Fibroblast of peridontal ligament (primary cell): ENCODE data around the gene TMIGD3.
"Not testable (repeated sequence)": the region's sequence is repeated elsewhere in the genome, so short reads cannot be mapped to it uniquely, and the experiment has no call there.

Experiments used
- DNase-seq: peaks from one replicate; pipeline ENCODE4 v3.0.0-alpha.2; 2010; ENCODE audit errors: extremely low read depth

The TMIGD3 gene

DNA sequence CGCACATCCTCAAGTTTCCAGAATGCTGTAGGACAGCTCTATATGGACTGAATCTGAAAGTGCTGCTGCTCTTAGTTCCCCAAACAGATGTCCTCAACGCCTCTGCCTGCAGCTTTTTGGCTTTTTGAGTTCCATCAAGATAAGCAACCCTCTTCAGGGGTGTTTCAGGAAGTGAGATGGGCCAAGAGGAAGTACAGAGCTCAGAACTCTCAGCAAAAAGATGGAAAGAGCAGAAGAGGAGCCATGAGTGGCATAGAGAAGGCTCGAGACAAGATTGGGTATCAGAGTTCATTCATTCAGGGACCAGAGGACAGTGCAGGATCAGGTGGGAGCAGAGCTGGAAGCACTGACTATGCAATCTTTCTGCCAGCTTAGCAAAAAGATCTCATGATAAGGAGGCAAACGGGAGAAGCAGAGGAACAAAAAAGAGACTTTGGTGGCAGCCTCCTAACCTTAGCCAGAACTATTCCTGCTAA is at the start of gene TMIGD3, which contains the start of gene ADORA3:
Gene TMIGD3, minus strand, starts transcription at position 49 of the 476 bp plus-strand sequence. CDS start 279 bp downstream, outside the sequence.
Gene ADORA3, minus strand, starts transcription at position 49 of the 476 bp plus-strand sequence. CDS start 279 bp downstream, outside the sequence.
- DNase-seq: no peak

DNA sequence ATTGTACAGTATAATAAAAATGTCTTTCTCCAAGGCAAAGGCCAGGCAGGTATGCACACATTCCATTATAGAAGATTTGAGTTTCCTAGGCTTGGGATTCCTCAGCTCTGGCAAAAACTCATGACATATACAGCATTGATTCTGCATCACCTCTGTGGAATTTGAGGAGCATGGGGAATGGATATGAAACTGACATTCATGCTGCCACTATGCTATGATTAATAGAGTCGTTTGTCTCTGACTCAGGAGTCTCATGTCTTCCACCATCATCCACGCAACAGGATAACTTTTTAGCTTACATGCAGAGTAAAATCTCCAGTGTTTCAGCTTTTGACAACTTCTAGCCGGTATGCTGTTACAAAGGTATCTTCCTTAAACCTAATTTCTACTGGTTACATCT is 49.8 kb upstream of the TMIGD3 start:
- peak; percentile 69 for DNase-seq

DNA sequence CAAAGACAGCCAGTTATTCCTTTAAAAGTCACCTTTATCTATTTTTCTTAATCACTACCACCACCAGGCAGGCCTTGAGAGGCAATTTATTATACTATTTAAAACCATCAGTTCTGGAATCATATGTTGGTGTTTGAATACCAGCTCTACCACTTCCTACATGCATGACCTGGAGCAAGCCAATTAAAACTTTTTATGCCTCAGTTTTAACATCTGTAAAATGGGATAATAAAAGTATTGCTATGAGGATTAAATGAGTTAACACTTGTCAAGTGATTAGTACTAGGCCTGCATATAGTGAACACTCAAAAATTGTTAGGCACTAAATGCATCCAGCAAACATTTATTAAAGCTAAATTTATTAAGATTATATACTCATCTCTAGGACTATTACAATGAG is 49.2 kb upstream of the TMIGD3 start:
- DNase-seq: no peak

DNA sequence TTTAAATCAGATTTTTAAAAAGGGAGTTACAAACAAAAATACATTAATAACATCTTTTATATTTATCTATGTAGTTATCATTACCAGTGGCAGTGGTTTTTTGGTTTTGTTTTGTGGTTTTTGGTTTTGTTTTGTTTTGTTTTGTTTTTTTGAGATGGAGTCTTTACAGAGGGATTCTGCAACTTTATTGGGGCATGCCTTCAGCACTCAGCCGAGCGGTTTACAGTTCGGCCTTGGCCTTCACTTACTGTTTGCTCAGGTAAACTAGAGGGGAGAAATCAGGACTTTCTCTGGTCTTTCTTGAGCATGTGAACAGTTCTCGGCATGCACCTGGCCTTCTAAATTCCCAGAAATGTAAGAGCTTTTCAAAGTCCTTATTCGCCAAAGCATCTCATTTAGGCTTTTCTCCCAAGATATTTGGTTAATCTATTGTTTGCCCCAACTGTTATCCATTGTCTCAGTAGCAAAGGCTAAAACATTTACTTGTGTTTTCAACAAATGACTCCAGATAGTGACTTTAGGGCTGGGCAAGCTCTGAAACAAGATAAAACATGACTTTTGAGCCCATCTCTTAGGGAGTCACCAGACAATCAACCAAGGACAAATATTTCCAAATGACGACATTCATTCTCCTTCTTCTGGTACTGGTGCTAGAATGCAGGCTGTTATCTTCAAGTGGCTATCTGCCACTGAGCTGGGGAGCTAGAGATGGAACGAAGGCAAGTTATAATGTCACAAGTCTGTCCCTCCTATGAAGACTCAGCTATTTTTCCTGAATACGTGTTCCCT is 48.4 kb upstream of the TMIGD3 start:
- DNase-seq: no peak

DNA sequence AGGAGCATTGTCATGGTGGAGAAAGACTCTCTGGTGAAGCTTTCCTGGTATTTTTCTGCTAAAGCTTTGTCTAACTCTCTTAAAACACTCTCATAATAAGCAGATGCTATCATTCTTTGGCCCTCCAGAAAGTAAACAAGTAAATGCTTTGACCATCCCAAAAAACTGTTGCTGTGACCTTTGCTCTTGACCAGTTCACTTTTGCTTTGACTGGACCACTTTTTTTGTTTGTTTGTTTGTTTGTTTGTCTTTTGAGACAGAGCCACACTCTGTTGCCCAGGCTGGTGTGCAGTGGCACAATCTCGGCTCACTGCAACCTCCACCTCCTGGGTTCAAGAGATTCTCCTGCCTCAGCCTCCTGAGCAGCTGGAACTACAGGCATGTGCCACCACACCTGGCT is 44.4 kb upstream of the TMIGD3 start:
- not testable (repeated sequence) for DNase-seq

DNA sequence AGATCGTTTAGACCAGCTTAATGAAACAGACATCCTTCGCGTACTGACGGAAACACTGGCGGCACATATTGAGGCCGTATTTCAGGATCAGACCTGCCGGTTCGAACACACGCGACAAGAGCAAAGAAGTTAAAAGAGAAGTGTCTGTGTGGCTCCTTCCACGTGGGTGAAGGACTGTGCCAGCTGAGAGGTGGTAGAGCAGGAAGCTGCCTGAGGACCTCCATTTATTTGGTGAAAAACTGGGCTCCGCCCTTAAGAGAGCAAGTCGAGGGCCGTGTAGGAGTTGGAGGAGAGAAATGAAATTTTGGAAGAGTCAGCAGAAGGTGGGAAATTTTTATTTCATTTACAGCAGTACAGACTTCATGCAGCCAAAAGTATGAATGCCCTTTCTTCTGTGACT is 38.8 kb upstream of the TMIGD3 start:
- DNase-seq: no peak

DNA sequence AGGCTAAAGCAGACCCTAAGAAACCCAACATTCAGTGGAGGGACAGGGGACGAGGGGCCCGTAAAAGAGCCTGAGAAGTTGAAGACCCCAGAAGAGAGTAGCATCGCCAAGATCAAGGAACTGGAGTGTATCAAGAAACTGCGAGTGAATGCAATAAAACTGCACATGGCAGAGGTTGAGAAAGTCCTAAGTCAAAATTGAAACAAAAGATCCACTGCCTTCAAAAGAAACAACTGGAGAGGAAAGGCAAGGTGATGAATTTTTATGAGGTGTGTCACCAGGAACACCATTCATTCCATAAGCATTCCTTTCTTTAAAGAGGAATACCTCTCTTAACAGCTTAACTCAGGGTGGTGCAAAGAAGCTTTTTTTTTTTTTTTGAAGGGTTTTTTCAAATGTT is 38.3 kb upstream of the TMIGD3 start:
- no peak for DNase-seq

DNA sequence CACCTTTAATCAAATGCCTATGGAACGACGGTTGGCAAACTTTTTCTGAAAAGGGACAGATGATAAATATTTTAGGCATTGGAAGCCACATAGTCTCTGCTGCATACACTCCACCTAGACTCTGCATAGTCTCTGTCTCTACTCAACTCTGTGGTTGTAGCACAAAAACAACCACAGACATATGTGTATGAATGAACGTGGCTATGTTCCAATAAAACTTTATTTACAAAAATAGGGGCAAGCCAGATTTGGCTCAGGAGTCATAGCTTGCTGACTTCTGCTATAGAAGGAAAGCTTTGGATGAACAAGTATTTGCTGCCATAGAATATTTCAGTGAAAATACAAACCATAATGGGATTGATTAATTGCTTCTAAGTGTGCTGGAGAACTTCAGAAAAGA is 37.5 kb upstream of the TMIGD3 start:
- DNase-seq: no peak

DNA sequence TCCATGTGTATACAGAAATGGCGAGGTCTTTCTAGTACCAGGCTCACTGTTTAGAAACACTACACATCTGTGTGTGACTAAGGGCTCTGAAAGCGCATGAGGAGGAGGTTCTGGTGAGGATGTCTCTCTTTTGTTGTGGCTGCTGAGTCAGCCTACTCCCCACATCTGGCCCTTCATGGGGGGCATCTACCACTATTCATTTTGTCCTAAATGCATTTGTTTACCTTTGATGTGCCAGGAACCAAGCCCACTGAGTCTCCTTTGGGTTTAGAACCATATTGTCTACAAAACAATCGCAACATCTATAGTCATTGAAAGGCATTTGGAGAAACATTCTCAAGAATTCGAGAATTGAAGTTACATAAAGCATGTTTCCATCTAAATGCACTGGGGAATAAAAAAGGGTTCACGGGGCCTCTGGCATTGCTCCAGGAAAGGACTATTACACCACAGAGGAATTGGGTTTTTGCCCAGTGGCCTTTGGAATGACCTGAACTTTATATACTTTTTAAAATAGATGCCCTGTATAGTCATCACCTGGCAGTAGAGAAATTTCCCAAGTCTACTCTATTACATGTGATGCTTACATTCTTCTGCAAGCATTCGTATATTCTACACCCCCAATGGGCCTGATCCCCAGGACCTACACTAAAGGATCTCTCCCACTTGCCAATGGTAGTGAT is 35.1 kb upstream of the TMIGD3 start:
- DNase-seq: peak; percentile 78

DNA sequence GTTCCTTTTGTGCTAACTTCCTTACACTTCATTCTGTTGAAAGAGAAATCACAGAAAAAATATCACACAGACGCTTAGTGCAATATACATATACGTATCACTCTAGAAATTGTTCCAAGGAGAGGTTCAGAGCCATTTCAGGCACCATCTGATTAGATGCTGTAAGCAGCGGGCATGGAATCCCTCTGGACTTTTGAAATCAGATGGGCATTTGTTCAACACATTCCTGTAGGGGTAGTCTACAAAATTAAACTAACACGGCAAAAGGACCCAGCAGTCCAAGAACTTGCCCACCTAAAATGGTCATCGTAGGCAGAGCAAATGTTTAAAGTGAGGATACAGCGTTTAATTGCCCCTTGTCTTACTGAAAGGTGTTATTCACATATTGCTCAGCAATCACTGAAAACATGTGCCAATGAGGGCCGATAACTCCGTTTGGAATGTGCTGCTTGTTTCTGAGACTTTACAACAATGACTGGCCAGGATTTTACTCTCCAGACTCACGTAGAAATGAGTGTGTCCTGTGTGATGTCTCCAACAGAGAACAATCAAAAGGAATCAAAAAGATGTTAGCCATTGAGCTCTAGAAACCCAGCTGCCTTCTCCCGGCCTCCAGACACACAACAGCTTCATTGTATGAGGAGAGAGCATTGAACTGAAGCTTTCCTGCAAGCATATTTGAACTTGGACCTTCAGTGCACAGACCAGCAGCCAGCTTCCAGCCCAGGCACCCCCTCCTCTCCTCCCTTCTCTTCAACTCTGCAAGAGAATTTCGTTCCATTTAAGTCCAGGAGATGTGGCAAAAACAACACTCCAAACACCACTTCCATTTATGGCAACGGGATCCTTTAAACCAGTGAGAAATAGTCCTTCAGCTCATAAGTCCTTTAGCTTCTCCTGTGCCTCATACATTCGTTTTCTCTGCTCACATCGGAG is 32.1 kb upstream of the TMIGD3 start:
- DNase-seq: no peak

DNA sequence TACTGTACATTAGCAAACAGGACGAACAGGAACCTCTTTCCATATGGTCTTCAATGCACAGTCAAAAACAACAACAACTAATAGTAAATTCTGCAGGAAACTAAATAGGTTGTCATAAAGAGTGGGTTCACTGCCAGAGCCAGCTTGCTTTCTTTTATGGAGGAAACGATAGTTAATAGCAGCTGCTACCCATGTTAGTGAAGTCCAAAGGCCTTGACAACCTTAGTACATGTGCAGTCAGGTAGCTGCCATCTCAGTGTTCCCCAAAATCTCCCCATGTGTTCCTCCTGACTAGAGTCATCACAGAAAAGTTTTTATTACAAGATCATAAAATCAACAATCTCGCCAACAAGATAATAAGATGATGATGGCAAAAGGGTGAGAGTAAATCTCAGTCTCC is 16.6 kb upstream of the TMIGD3 start:
- DNase-seq: no peak

DNA sequence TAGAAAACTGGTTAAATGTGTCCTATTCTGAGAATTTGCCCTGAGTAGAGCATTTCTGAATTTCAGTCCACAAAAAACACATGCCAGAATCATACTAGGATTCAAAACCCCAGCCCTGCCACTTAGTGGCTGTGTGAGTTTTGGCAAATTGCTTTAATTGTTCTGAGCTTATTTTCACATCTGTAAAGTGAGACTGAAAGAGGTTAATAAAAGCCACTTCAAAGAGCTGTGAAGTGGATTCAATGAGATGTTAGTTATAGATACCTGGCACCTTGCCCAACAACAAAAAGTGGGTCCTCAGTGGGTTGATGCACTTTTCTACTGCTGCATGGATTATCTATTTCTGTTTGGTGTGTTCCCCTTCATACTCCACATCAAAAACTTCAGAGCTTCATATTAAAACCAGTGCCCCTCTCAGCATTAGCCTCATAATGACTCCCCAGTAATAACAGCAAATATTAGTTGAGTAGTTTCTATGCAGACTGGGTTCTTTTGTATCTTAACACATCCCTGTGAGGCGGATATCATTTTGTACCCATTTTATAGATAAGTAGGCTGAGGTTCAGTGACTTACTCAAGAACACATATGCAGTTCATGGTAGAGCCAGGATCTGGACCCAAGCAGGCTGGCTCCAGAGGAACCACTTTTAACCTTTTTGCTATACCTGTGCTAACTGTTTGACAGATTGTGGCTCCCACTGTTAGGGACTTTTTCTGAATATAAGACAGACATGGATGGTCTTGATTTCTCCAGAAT is 14.2 kb upstream of the TMIGD3 start:
- no peak for DNase-seq

DNA sequence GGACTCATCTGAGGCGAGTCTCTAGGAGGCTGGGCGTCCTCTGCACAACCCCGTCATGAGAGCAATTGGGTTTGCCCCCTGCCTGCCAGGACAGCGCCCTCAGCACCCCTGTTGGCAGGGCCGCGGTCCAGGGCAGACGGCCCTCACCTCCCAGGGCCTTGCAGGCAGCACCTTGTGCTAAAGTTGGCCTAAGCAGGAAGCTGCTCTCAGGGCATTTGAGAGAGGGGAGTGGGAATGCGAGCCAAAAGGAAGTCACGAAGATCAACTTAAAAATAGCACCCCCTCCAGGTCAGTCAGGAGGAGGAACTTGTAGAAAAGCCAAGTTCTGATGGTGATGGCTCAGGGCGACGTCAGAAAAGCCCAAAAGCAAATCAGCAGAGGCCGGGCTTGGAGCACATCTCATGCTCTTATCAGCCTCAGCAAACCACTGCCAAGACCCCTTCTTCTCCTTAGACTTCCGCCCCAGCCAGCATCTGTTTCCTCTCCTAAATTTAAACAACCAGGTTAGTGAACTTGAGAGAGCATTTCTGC is 12.6 kb upstream of the TMIGD3 start:
- peak; percentile 57 for DNase-seq

DNA sequence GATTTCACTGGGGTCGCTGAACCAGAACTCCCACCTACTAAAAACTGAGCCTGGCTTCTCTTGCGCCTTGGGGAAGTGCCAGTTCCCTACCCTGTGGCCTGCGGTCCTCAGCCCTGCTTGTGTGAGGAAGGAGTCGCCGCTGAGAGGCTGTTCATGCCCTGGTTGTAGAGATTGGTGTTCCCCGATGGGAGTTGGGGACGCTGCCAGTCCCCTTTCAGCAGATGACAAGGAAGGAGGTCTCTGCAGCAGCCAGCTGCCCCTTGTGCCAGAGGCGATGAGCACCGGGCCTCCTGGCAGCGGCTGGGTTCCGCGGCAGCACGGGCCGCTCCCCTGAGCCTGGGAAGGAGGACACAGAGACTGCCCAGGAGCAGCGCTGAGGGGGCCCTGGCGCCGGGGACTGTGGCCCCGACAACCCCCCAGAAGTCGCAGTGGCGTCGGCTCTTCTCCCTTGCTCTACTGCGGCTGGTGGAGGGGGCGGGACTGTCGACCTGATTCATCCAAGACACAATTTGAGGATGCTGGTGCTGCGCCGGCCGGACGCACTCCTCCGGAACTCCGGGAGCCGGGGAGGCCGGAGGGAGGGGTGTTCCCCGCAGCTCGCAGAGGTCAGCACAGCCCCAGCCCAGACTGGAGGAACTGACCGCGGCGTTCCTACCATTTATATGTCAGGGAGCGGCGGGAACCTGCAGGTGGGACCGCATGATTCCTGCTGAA is 12.0 kb upstream of the TMIGD3 start:
- DNase-seq: peak; percentile 25

DNA sequence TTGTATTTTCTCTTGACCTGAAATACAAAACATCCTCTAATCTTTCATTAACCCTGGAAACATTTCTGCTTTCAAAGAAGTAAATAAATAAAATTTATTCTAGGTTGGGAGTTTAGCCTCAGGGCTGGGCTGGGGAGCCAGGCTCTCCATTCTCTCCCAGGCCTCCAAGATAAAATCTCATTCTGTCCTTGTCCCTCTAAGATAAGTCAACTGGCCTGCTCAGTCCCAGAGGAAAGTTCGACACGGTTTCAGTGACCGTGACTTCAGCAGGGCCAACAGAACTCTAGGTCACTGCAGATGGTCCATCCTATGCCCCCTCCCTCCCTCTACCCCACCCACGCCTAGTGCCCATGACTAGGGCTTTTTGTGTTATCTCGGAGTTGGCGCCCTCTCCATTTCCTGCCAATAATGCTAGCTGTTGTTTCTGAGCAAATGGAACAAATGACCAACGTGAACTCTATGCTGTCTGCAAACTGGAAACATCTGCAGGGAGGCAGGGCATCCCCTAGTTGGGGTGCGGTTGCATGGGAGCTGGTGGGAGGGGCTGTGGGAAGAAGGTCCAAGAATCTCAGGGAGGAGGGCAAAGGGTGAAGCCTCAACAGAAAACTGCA is 10.1 kb upstream of the TMIGD3 start:
- DNase-seq: no peak

DNA sequence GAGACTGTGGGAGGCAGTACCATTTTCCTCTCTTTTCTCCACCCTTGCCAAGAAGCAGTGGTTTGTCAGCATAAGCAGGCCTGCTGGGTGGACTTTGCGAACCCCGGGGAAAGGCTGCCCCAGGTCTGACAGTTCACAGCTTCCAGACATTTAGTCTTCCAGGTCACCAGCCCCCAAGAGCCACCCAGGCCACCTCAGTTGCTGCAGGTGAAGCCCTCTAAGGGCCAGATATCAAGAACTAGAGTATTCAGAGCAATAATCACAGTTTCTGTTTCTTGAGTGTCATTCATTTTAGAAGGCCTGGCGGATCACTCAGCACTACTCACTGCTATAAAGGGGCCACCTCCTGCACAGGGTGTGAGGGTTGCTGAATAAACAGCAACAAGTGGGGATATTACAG is 9.5 kb upstream of the TMIGD3 start:
- DNase-seq: no peak

DNA sequence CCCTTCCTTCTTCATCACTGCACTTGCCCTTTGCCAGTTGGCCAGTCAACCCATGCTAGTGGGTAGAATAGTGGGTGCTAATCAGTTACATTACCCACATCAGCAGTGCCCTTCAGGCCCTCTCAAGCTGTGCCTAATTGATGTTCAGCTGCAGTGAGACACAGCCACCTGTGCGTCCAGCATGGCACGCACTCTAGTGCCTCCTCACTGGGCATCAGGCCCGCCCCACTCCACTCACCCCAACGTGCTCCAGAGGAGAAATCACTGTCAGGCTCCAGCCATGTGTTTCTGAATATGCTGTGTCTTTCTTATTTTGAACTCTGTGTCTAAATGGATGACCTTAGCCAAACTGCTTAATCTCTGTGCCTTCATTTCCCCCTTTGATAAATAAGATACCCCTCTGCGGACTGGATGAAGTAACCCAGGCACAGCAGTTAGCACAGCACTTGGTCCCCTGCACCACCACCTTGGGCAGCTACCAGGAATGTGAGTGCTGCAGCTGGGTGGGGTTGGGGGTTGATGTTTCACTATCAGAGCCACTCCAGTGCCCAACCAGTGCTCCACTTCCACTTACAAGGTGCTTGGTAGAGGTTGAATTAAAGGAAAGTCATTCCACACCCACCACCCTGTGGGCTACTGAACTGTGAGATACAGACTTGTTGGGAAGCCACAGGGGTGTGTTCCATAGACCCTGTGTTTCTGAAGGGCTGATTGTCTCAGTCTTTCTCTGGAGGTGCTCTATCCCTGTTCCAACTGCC is 8.9 kb upstream of the TMIGD3 start:
- DNase-seq: no peak

DNA sequence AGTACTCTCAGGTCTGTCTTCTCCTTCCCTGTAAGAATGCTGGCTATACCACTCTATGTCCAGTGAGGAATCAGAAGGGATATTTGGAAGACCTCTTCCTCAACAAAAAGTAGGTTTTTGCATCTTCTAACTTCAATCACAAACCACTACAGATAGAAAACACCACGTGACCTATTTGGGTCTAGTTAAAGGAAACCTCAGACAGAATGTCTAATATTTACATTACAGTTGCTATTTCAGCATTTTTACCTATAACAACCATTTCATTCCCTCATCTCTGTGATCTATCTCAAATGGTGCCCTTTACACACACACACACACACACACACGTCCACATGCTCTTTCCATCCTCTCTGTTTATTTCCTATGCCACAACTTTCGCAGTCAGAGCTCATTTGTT is 7.9 kb upstream of the TMIGD3 start:
- no peak for DNase-seq

DNA sequence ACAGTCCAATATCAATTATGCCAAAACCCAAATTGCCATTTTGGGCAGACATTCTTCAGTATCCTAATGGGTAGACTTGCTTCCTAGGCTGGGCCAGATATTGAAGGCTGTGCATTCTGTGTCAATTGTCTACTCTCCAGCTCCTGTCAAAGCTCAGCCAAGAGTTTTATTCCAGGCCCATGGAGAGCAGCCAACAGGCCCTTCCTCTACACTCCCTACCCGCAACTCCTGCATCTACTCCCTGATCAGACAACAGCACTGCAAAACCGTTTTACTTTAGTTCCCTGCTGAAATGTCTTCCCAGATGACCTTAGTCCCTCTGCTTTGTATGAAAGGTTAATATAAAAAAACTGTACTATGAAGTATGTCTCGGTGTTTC is 6.6 kb upstream of the TMIGD3 start:
- DNase-seq: peak; percentile 14
